PC-3 (cell line): ENCODE measurements around the gene CREBBP.

Experiments used
- CTCF ChIP-seq: fragments of 300-600 bp; sonication (generic); conservative IDR thresholded peaks from 2 replicates; pipeline ENCODE4 v1.5.1; 2017; ENCODE audit warnings: antibody characterized with exemption, low read depth, mild to moderate bottlenecking, low read length
- EZH2 ChIP-seq: fragments of 300-600 bp; sonication (generic); IDR thresholded peaks from one replicate; pipeline ENCODE4 v1.6.1; 2017; ENCODE audit warnings: antibody characterized with exemption, mild to moderate bottlenecking, low read length; ENCODE audit not compliant: unreplicated experiment

GRCh38 chr16:3722508-3722907 lies 158.0 kb downstream of the CREBBP start:
- TF ChIP-seq EZH2 (no peak), CTCF (no peak)
